Stimulated activated CD8-positive, alpha-beta memory T cell treated with anti-CD3 and anti-CD28 coated beads, Interleukin-2, amount 100 ng/mL, for 48 hours (primary cell): ENCODE data around the gene FOXF1.
A peak's percentile ranks its signal among the peaks of the same experiment; 100 is the strongest.

ENCODE experiments used
- DNase-seq, 2 donors: peaks; one replicate each; pipeline ENCODE4 v3.0.0-alpha.2; 2020; ENCODE audit warnings: low read depth in 2 of 2

Gene FOXF1

DNA sequence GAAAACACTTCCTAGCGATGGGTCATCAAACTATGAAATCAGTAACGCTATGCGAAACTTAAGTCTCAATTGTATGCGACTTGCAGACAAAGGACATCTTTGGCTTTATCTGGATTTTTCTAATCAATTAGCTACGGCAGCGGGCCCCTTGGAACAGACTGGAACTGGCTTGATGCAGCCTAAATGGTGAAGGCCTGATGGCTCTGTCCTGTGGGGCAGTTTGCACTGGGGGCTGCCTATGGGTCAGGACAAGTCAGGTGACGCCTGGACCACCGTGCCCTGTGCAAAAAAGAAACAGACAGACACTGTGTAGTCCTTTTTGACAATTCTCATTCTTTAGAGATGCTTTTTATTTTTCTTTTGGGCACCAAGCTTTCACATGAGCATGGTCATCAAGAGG, 22.7 kb downstream of the FOXF1 start:
- DNase-seq: no peak

DNA sequence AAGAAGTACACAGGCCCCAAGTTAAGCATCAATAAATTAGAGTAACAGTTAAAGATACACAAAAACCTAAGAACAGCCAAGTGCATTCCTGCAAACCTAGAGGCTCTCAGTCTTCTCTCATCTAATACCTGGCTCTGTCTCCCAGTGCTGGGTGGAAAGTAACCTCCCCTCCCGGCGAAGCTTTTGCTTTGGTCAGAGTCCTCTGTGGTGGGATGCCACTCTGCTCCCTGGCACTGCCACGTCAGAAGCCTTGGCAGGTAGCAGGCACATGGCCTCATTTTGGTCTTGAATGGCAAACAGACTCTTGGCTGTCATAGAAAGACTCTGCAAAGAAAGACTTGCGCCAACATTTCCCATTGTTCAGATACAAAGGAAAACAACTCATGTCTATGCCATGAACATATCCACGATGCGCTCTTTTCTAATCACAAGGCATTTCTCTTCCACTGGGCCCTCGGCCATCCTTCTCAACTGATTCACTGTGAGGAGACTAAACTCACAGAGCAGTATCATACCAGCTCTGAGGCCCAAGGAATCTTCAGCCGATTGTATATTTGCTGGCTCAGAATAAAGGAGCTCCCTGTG, 23.5 kb downstream of the FOXF1 start:
- DNase-seq: no peak

DNA sequence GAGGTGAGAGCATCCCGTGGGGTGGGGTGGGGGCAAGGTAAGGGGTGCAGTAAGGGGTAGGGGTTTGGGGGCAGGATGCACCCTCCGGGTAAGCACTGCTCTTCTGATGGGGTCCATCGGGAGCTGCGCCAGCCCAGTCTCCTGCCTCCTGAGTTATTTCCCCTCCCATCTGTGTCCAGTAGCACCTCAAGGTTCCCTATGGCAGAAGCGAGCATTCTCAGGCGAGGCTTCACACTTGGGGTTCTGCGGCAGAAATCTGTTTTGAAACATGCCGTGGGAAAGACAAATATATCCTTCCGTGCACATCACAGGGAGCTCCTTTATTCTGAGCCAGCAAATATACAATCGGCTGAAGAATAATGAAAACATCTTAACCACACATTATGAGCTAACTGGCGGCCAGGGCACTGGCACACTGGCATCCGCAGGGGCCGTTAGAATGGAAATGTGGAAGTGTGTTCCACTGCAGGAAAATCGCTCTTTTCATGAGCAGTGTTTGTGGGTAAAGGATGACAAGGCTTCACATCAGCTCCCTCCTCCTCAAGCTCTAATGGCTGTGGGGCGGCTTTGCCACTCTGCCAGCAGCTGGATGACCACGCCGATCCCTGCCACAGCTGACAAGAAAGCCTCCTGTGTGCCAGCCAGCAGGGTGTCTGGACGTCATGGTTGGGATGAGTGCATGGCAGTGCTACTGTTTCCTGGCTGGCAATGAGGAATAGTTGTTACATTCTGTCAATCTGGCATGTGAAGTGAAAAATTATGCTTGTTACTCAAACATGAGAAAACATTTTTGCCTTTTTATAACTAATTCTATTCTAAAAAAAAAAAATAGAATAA, 24.7 kb downstream of the FOXF1 start:
- no peak for DNase-seq

DNA sequence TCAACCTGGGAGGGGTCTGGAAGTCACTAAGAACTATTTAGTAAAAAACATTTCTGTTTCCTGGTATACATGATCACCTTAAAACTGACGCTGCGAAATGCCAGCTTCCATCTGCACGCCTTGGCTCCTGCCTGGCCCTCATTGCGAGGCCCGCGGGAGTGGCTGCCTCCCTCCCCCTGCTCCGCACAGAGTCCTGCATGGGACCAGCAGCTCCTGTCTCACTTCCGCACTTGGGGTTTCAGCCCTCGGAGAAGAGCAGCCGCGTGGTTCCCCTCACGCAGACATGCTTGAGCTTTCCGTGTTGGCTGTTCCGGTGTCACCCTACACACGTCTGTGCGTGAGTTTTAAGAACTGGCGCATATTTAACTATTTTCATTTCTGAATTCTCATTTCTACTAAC, 26.3 kb downstream of the FOXF1 start:
- DNase-seq: no peak

DNA sequence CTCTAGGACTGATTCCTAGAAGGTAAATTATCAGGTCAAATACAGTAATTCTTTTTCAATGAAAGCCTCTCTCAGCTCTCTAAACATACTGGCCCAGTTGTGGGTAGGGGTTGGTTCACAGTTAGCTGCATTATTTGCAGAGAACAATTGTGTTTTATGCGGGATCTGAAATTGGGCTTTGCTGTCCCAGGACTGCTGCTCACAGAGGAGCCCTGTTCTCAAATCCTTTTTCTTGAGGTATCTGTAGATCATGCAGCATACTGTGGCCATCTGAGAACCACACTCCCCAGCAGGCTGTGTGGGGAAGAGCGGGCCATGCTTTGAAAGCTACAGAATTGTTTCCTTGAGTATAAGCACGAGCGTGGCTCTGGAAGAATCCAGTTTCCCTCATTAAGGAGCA, 27.2 kb downstream of the FOXF1 start:
- DNase-seq: no peak

DNA sequence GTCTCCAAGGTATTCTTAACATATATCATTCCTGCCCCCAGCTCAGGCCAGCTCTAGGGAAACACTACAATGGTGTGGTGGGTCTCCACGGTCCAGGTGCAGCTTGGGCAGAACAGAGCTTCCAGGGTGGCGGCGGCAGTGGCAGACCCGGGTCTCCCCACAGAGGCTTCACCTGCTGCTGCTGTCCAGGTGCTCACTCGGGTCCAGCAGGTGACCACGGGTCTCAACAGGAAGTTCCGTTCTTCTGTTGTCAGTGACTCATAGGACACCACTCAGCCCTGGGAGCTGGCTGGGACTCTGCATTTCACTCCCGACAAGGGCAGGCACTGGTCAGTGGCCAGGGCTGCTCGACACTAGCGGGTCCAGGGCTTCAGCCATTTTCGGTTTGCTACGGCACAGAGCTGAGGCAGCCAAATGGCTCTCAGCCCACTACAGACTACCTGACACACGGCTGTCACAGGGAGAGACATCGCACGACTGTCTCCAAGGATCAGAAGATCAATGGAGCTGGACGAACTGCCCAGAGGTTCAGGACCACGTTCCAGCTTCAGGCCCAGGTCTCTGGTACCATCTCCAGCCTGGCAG, 28.0 kb downstream of the FOXF1 start:
- no peak for DNase-seq

DNA sequence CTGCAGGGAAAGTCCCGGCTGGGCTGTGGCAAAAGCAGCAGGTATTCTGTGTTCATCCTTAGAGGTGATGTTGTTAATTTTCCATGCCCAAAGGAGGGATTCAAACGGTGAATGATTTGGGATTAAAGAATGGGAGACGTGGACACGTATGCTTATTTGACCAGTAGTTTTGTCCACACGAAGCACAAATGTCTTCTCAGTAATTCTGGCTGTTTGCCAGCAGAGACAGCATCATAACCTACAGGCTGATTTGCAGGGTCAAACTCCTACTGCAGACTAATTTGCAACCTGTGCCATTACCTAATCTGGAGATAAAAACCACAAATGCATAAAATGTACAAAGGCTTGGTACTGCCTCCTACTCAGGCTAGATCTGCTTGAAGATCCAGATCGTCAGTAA, 30.6 kb downstream of the FOXF1 start:
- no peak for DNase-seq

DNA sequence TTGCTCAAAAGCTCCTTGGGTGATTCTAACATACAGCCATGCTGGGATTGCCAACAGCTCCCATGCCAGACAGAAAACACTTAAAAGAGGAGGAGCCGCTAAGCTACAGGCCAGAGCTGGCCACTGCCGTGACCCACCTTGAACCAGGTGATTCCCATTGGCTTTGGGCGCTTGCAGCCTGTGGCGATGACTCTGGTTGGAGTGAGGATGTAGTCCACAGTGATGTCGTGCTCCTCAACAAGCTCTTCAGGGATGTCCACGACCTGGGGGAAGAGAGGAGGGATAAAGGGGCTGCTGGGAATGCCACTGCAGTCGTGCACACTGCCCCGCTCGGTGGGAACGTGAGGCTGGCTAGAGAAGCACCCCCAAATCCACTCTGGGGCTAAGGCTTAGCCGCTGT, 31.2 kb downstream of the FOXF1 start:
- DNase-seq: no peak

DNA sequence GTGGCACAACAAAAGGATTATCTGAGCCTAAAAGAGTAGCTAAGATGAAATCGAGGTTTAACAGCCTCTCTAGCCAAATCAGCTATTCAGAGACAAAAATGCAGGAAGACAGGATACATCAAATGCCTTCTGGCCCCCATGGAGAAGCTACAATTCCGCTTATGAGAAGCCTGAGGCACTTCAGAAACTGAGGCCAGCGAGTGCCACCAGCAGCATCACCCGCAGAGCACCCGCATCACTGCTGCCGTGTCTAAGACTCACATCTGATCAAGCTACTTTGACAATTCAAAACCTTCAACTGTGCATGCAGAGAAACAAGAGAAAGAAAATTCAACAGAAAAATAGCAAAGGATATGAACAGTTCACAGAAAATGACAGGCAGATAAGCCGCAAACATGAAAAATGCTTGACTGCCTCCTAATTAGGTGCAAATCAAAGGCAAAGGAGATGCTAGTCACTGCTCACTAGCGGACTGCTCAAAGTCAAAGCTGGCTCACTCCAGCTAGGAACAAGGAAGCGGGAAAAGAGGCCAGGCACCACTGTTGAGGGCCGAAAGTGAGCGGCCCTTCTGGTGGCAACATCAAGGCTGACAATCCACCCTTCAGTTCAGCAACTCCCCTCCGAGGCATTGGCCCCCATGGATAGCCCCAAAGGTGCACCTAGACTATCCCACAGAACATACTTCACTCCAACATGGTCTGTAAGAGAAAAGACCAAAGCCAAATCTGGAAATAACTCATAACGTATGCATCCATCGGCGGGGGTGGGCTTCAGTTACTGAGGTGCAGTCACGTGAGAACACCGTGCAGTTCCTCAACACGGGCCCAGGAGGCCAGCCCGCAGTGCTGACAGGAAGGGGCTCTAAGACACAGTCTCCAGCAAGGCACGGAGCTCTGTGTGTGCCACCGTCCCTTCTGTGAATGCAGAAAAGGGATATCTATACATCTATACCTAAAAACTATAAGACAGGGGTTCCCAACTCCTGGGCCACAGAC, 32.7 kb downstream of the FOXF1 start:
- no peak for DNase-seq

DNA sequence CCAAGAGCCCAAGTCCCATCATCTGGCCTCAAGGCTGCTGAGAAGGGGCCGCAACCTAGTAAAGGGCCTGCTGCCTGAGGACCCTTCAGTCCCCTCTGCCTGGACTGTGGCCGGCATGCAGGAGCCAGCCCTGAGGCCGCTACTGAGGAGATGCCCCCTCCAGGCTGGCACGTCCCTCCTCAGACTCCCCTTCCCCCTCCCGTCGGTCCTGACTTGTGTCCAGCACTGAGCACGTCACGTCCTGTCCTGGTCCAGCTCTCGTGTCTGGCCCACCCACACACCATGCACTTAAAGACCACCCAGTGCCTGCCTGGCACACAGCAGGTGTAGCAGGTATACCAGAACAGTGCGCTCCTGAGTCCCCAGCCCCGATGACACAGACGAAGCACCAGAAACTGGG, 35.2 kb downstream of the FOXF1 start:
- DNase-seq: no peak

DNA sequence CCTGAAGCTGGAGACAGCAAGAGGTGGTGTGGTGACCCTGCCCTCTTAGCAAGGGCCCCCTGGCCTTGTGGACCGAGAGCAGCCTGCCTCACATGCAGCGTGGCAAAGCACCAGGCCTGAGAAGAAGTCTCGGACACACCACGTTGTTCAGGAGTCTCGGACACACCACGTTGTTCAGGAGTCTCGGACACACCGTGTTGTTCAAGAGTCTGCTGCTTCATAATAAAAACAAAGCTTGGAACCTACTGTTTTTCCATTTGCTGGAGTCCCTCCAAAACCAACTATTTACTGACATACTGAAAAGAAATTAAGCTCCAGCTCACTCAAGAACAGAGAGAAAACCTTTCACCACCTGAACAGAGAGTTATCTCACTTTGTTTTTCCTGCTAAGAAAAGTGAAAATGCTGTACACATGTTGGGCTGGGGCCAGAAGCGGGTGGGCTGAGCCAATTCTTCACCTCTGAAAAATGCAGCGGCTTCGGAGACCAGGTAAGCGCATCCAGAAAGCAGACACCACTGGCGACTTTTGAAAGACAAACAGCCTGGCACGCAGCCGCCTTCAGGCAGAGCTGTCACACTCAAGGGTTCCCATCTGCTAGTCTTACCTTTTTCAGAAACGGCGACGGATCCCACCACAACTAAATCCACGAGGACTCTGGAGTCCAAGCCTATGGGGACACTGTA, 35.8 kb downstream of the FOXF1 start:
- no peak for DNase-seq

DNA sequence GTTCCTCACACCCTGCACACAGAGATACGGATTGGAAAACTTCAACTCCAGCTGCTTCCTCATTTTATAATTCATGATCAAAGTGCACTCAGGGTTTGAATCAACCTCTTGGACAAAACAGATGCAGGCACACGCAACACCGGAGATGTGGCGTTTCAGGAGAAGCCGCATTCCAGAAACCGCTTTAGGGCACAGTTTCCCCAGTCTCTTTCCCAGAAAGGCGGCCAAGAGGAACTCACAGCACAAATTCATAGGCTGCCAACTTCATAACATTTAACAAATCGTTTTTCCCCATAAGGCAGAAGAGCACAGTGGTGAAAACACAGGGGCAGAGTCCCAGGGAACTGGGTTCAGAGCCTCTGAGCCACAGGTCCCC, 36.3 kb downstream of the FOXF1 start:
- no peak for DNase-seq

DNA sequence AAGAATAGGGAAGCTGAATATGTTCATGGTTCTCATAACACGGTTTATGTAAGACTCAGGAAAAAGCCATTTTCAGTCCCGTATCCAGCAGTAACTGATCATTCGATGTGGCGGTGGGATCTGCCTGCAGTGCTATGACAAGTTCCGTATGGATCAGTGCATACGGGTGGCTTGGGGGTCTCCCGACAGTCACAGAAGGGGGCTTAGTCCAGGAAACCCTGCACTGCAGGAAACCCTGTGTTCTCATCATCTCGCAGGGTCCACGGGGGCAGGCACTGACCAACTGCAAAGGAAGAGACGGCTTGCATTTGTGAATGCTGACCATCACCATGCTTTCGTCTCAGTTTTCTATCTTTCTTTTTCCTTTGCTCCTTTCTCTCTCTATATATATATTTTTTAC, 37.0 kb downstream of the FOXF1 start:
- DNase-seq: no peak

DNA sequence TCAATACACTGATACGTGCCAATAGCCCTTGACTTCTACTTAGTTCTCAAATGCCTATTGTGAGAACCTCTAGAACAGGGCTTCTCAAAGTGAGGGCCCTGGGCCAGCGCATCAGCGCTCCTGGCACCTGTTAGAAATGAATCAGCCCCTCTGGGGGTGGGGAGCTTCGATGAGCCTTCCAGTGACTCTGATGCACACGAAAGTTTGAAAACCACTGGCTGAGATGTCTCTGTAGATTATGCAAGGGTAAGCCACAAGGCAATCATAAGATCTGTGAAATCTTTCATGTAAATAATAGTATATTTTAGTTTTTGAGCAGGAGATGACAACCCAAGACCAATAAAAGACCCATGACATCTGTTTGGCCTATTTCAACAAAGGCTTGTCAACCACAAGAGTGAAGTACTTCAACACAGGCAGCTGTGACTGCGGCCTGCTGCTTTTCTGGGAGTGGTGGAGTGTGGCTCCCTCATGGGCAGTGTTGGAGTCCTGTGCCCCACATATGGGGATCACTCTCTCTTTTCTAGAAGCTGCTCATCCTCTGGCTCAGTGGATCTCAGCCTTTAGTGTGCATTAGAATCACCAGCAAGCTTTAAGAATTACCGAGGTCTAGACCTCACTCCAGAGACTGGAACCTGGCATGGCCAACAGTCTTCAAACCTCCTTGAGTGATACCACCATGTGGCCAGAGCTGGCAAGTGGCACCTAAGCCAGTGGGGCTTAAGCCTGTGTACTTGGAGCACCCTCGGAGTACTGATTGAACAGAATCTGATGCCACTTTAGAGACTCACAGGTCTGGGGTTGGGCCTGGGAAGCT, 39.0 kb downstream of the FOXF1 start:
- DNase-seq: peak in 1 of 2 donors; percentile 37

DNA sequence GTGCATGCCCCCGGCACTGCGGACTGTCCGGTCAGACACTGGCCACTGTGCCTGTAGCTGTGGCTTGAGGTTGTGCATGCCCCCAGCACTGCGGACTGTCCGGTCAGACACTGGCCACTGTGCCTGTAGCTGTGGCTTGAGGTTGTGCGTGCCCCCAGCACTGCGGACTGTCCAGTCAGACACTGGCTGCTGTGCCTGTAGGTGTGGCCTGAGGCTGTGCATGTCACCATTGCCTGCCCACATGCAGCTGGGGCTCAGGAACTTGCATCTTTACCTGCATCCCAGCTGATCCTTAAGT, 39.5 kb downstream of the FOXF1 start:
- no peak for DNase-seq

DNA sequence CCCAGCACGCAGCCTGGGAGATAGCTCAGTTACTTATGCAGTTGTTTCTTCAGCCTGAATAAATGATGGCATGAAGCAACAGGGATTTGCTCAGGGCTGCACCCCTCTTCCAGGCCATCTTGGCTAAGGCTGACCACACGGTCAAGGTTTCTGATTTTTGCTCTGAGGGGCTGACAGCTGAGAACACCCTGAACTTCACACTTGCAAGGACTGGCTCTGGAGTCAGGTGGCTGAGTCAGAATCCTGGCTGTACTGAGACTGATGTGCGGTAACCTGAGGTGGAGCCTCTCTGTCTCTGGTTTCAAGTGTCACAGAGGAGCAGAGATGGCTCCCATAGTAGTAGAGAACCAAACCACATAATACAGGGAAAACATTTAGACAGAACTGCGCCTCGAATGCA, 40.0 kb downstream of the FOXF1 start:
- no peak for DNase-seq

DNA sequence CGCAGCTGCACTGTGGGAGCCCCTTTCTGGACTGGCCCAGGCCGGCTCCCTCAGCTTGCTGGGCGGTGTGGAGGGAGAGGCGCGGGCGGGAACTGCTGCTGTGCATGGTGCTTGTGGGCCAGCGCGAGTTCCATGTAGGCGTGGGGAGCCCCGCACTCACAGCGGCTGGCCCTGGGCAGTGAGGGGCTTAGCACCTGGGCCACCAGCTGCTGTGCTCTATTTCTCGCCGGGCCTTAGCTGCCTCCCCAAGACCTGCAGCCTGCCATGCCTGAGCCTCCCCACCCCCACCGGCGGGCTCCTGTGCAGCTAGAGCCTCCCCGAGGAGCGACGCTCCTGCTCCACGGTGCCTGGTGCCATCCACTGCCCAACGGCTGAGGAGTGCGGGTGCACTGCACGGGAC, 43.0 kb downstream of the FOXF1 start:
- no peak for DNase-seq

DNA sequence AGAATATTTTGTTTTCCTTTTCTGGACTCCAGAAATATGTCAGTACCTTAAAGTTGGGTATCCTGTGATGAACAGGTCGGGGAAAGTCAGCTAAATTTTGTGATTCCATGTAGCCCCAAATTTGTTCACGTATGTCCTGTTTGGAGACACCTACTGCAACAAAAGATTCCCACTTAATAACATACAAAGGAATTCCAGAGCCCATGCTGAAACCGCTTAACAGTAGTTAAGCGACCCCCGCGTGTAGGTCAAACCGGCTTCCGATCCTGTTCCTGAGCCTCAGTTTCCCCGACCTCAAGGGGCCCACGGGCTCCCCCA, 44.2 kb downstream of the FOXF1 start:
- no peak for DNase-seq

DNA sequence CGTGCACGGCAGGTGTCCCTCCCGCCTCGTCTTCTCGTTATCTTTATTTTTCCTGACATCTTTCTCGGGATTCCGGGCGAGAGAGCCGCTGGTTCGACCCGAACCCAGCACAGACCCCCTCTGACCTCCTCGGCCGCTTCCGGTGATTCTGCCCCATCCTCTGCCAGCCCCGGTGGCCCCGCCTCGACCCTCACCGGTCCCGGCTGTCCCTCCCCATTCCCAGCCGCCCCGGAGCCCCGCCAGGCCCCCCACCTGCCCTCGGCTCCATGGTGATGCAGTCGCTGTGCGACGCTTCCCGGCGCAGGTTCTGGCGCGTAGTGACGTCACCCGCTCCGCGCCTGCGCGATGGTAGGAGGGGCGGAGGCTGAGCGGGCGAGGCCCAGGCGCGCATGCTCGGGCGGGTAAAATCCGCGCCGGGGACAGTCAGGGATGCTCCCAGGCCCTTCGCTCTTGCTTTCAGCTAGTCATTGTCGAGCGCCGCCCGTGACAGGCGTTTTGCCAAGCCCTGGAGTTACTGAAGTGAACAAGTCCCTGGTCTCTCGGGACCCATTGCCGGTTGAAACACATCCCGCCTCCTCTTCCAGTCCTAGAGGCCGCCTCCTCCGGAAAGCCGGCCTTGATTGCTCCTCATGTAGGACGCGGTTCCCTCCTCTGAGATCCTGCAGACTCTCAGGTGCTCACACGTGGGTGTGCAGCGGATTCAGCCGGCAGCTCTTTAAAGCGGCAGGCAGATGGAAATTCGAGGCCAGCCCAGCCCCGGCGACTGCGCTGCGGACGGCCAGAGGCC, 44.8 kb downstream of the FOXF1 start, which contains the start of gene MTHFSD:
MTHFSD (minus strand) TSS at position 319 of the 787 bp plus-strand sequence; CDS start at position 268, 51 bp downstream.
- DNase-seq: peak; percentile 93 to 94

DNA sequence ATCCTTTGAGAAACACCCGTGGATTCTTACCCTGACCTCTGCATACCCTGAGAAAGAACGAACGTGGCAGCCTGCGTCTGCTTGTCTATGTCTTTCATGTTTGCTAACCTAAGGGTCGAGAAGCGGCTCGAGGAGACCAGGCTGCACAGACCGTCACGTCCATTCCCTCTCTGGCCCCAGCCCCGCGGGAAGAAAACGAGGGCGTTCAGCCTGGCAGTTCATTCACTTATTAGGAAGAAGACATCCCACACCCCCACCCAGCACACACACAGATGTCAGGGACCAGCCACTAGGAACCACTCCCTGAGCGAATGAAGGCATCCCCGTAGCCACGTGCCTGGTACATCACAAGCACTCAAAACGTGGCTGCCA, 45.4 kb downstream of the FOXF1 start:
- no peak for DNase-seq
